HCEC 1CT (cell line): Measurements from ENCODE around the gene LSM5.

ENCODE experiments used
- DNase-seq: peaks from one replicate; pipeline ENCODE4 v3.0.0-alpha.2; 2017

LSM5 gene

DNA sequence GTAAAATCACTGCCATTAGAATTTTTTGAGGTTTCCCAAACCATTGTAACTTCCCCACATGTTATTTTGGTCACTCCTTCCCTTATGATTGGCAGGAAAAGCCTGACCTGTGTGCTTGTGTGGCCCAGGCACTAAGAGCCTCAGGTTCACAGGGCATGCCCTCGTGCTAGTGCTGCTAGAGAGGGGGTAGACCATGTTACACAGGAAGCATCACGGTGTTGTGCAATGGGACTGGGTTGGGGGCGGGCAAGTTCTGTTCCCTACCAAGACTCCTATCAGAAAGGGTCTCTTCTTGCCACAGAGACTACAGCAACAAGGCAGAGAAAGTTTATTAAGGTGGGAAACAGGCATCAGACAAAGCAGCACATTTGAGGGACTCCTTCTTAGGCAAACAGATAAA, 32.2 kb downstream of the LSM5 start:
- DNase-seq = no peak

- DNase-seq = no peak
Observed at GRCh38 chr7:32453341-32454011, 36.7 kb downstream of the LSM5 start.

GRCh38 chr7:32447218-32447617, 43.0 kb downstream of the LSM5 start:
- DNase-seq = no peak

DNA sequence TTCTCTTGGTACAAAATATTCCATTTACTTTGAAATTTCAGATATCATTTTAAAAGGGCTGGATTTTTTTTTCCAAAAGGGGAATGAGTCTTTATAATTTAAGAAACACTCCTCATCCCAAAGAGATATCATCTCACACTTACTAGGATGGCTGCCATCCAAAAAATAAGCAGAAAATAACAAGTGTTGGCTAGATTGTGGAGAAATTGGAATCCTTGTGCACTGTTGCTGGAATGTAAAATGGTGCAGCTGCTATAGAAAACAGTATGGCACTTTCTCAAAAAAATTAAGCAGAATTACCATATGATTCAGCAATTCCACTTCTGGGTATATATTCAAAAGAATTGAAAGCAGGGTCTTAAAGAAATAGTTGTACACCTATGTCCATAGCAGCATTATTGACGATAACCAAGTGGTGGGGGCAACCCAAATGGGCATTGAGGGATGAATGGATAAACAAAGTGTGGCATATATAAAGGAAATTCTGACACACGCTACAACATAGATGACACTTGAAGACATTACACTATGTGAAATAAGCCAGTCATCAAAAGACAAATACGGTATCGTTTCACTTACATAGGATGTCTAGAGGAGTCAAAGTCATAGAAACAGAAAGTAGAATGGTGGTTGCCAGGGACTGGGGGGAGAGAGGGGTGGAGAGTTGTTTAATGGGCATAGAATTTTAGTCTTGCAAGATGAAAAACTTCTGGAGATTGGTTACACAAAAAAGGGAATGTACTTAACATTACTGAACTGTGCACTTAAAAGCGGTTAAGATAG, 53.8 kb downstream of the LSM5 start:
- no peak for DNase-seq
